ENCODE measurements around the gene CD37.
"Not testable (repeated sequence)": the region's sequence is repeated elsewhere in the genome, so short reads cannot be mapped to it uniquely, and the experiment has no call there.

CD37 gene

GRCh38 chr19:49328741-49329140 is 6.5 kb upstream of the CD37 start:
- DNase-seq (ENCODE audit: low read depth in 2 of 2), result no peak

GRCh38 chr19:49331187-49331586 is 4.0 kb upstream of the CD37 start:
- not testable (repeated sequence) for DNase-seq (ENCODE audit: low read depth in 2 of 2)

- peak in 1 of 2 donors; percentile 42 for DNase-seq (ENCODE audit: low read depth in 2 of 2)
Observed at GRCh38 chr19:49331616-49332055, 3.6 kb upstream of the CD37 start.

- not testable (repeated sequence) for DNase-seq (ENCODE audit: low read depth in 2 of 2)
Observed at GRCh38 chr19:49332691-49333417, 2.4 kb upstream of the CD37 start.

GRCh38 chr19:49333418-49333805 is 1.8 kb upstream of the CD37 start:
- DNase-seq (ENCODE audit: low read depth in 2 of 2), result no peak

GRCh38 chr19:49333811-49334288 is 1.4 kb upstream of the CD37 start:
- DNase-seq (ENCODE audit: low read depth in 2 of 2), result peak; percentile 39 to 47

GRCh38 chr19:49335784-49336481 is 727 bp downstream of the CD37 start:
- no peak for DNase-seq (ENCODE audit: low read depth in 2 of 2)

GRCh38 chr19:49336482-49337266 is 1.5 kb downstream of the CD37 start:
- no peak for DNase-seq (ENCODE audit: low read depth in 2 of 2)

GRCh38 chr19:49337267-49338022 is 2.2 kb downstream of the CD37 start:
- no peak for DNase-seq (ENCODE audit: low read depth in 2 of 2)

GRCh38 chr19:49338023-49338677 is 2.9 kb downstream of the CD37 start:
- DNase-seq (ENCODE audit: low read depth in 2 of 2), result no peak

- DNase-seq (ENCODE audit: low read depth in 2 of 2), result no peak
Observed at GRCh38 chr19:49338691-49339300, 3.6 kb downstream of the CD37 start.

- DNase-seq (ENCODE audit: low read depth in 2 of 2), result no peak
Observed at GRCh38 chr19:49339301-49340068, 4.3 kb downstream of the CD37 start.

GRCh38 chr19:49340069-49340864 is 5.1 kb downstream of the CD37 start:
- no peak for DNase-seq (ENCODE audit: low read depth in 2 of 2)

- no peak for DNase-seq (ENCODE audit: low read depth in 2 of 2)
Observed at GRCh38 chr19:49340865-49341718, 5.9 kb downstream of the CD37 start.

GRCh38 chr19:49342291-49342721 is 7.1 kb downstream of the CD37 start:
- no peak for DNase-seq (ENCODE audit: low read depth in 2 of 2)

- no peak for DNase-seq (ENCODE audit: low read depth in 2 of 2)
Observed at GRCh38 chr19:49343123-49343522, 7.9 kb downstream of the CD37 start.

GRCh38 chr19:49344505-49345423 is 9.6 kb downstream of the CD37 start:
- no peak for DNase-seq (ENCODE audit: low read depth in 2 of 2)
